CD4-positive, alpha-beta T cell treated with Interleukin-4 for 1 hour (primary cell): ENCODE data around the gene CAPZA3.
"Not testable (repeated sequence)": the region's sequence is repeated elsewhere in the genome, so short reads cannot be mapped to it uniquely, and the experiment has no call there.

ENCODE experiments used
- DNase-seq, 2 donors: peaks; one replicate each; pipeline ENCODE4 v3.0.0-alpha.2; 2020 to 2022

Gene CAPZA3

DNA sequence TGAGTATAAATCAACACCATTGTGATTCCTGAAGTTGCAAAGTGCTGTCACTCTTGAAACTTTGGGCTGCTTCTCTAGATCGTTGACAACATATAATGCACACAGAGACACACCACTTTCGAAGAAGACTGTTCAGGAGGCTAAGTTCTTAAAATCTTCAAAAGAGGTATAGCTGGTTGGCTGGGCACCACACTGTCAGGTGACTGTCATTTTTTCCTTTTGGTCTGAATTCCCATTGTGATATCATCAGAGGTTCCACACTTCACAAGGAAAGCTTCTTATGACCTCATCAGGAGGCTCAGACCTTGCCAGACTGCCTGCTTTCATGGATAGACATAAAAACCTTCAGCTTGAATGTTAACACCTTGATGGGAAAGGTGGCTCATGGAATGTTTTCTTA lies at the start of gene CAPZA3, which contains the start of gene PLCZ1:
Gene CAPZA3, plus strand, starts transcription at position 301 of the 400 bp plus-strand sequence. CDS start 150 bp downstream, outside the sequence.
Gene PLCZ1, minus strand, starts transcription at position 194 of the 400 bp plus-strand sequence. CDS start 641 bp downstream, outside the sequence.
- no peak for DNase-seq

- DNase-seq: no peak
These were observed 48.1 kb upstream of the CAPZA3 start for GRCh38 chr12:18689771-18690170.

- no peak for DNase-seq
These were observed 47.3 kb upstream of the CAPZA3 start for GRCh38 chr12:18690653-18691052.

GRCh38 chr12:18693986-18694385 lies 43.9 kb upstream of the CAPZA3 start:
- not testable (repeated sequence) for DNase-seq

DNA sequence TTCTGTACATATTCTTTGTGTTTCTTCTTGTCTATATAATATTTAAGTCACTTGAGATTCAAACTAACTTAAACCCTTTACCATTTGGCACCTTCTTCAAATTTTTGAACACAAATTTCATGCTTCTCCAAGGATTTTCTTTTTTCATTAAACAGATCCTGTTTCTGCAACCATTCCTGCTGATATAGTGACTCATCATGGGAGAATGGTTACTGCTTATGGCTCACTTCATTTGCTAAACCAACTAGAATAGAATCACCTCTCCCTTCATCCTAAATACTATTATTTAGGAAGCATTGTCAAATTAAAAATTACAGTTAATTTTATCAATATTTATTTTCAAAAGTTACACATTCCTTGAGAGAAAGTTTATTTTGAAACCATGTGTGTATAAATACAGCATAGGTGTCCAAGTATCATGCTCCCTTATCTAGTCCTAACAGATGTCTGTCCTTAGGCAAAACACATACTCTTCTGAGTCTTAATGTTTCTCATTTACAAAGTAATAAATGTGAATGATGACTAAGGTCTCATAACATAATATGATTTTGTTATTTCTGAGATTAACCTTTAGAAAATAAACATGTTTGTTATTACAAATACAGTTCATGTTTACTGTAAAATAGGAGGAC lies 40.8 kb upstream of the CAPZA3 start:
- no peak for DNase-seq

DNA sequence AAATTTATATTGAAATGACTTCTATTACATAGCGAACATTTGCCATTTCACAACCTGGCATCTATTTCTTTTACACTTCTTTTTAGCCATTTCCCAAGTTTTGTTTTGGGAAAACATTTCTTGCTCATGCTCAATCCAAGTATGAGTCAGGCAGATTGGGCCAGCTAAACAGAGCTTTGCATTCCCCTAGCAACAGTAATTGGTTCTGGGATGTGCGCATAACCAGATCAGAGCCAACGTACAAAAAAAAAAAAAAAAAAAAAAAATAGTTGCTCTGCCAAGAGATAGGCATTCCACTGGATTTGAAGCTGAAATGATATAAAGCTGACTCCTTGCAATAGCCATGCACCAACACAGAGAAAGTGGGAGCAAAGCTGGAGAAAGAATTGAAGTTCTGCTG lies 37.6 kb upstream of the CAPZA3 start:
- no peak for DNase-seq

DNA sequence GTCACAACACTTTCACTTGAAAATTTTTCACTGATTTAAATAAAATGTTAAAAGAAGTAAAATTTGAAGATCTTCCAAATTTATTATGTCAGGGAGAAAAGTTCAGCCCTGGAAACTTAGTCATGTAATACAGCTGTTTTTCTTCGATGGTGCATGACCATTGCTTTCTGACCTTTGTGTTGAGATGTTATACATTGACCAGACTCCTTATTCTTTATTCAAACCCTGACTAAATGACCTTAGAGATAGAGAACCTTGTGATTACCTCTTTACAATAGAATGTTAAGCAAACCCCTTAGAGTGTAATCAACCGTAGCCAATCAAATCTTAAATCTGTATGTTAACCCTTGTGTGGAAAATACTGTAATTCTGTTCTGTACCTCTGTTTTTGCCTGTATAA lies 34.6 kb upstream of the CAPZA3 start:
- DNase-seq: no peak

GRCh38 chr12:18703911-18704310 lies 34.0 kb upstream of the CAPZA3 start:
- no peak for DNase-seq

DNA sequence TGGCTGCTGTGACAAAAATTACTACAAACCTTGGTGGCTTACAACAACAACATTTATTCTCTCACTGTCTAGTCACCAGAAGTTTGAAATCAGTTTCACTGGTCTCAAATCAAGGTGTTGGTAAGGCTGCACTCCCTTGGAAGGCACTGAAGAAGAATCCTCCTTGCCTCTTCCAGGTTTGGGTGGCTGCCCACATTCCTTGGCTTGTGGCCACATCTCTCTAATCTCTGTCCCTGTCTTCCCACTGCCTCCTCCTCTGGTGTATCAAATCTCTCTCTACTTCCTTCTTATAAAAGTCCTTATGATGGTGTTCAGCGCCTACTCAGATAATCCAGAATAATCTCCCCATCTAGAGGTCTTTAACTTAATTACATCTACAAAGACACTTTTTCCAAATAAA lies 31.1 kb upstream of the CAPZA3 start:
- no peak for DNase-seq

DNA sequence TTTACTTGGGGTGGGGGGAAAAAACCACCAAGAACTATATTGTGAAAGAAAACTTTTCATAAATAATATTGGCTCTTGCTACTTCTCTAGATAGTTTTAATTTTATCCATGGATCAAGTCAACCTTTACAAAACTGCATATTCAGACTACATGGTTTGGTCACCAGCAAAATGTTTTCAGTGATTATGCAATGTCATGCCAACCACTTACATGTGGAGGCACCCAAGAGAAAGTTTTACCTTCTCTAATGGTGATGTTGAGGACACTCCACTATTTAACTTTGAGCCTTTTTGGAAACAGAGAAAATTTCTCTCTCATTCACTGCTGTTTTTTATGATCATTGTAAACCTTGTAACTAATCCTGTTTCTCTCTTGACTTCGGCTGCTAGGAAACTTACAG lies 21.7 kb upstream of the CAPZA3 start:
- DNase-seq: no peak

DNA sequence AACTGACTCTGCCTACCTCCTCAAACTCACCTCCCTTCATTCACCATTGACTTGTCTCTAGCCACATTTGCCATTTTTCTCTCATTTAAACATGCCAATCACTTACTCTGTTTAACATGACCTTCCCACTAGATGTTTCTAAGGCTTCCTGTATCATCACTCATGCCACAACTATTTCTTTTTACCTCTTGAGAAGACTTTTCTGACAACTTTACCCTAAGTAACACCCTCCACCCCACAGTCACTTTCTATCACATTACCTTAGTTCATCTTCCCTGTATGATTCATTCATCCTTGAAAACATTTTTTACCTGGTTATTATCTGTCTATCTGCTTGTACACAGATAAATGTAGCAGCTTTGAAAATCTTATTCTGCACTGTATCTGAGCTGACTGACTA lies 19.5 kb upstream of the CAPZA3 start:
- DNase-seq: no peak

GRCh38 chr12:18719922-18720510 lies 17.9 kb upstream of the CAPZA3 start:
- no peak for DNase-seq

- no peak for DNase-seq
These were observed 17.2 kb upstream of the CAPZA3 start for GRCh38 chr12:18720690-18721089.

- DNase-seq: no peak
These were observed 16.5 kb upstream of the CAPZA3 start for GRCh38 chr12:18721452-18721851.

DNA sequence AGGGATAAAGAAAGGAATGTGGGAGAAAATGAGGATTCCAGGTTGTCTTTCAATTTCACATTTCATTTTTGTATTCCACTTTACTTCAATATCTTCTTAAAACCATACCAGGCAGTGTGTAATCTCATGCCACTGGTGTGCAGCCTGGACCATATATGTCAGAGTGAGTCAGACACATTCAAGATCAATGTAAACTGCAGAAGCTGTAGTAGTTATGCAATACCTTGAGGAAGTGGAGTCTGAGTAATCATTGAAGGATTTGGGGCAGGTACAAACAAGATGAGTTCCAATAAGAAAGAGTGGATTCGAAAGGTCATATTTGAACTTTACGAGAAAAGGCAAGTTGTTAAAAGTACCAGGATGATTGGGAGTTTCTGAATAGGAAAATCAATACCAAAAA lies 14.2 kb upstream of the CAPZA3 start:
- DNase-seq: no peak

DNA sequence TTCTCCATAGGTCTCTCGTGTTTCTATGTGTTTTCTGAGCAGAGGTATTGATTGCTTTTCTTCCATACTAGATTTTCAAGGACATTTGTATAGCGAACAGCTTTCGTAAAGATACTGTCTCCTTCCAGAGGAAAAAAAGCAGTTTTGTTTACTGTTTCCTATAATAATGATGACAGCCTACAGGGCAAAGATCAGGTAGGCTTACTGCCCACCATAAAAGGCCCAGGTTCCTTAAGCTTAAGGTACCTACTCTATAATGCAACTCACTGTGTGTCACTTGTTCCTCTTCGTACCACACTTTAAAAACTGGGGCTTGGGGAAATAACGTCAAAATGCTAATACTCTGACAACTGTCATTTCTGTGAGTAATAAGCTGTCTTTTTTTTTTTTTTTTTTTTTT lies 6.8 kb upstream of the CAPZA3 start:
- DNase-seq: no peak

GRCh38 chr12:18747895-18748294 lies 10.0 kb downstream of the CAPZA3 start:
- DNase-seq: no peak

DNA sequence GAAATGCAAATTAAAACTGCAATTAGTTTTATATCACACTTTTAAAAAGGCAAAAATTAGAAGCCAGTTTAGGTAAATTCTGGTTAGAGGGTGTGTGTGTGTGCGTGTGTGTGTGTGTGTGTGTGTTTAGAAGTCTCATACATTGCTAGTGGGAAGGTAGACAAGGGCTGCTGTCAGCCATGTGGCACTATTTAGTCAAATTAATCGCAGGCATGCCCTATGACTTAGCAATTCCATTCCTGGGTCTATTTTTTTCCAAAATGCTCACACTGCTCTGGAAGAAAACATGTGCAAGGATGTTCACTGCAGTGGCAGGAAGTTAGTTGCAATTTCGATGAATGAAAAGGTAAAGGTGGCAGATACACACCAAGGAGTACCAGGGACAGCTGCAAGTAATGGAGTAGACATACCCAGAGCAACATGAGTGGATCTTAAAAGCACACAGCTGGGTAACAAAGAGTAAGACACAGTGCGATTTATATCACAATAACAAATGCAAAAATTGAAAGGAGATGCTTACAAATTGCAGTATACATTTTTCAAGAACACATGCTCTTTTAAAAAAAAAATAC lies 11.6 kb downstream of the CAPZA3 start:
- no peak for DNase-seq

- no peak for DNase-seq
These were observed 12.2 kb downstream of the CAPZA3 start for GRCh38 chr12:18750085-18750484.

GRCh38 chr12:18751866-18752265 lies 13.9 kb downstream of the CAPZA3 start:
- DNase-seq: no peak

DNA sequence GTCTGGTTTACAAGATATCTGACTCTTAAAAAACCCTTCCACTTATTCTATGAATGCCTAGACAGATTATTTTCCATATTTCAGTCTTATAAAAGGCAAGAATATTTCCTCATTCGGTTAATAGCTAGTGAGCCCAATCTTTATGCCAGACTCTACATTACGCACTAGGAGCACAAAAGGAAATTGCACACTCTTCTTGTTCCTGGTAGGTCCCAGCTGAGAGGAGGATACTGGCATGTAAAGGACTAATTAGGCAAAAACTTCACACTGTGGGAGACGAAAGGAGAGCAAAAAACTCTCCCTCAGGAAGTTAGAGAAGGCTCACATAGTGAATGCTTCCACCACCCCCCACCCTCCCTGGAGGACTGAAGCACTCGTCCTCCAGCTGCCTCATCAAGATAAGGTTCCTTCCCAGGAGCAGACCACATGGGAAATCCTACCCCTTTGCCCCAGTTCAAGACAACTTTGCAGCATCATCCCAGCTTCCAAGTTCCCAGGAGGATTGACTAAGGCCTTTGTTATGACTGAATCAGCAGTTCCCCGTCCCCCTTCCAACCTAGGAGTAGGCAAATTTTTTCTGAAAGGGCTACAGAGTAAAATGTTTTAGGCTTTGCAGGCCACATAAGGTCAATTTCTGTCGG lies 14.5 kb downstream of the CAPZA3 start:
- DNase-seq: no peak

DNA sequence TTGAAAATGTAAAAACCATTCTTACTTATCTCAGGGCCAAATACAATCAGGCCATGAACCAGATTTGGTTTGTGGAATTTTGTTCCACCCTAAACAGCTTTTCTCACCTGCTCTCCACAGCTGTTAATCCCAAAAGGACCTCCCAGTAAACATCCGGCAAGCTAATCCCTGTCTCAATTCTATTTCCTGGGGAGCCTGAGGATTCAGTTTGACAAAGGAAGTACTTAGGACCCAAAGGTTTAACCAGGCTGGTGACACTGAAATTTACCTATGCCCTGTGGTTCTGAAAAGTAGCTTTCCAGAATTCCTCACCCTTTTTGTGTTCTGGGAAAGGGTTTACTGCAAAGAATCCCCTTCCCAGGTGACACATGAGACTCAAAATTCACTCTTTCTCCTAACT lies 15.0 kb downstream of the CAPZA3 start:
- DNase-seq: no peak

GRCh38 chr12:18753481-18754123 lies 15.7 kb downstream of the CAPZA3 start:
- no peak for DNase-seq
